ENCODE measurements around the gene TCF23. TPM values are rescaled to one million over a fixed set of nuclear protein-coding genes. Genes with fewer than 3 reads are reported as not detected.

The TCF23 gene
- total and polyA plus RNA-seq, 2 experiments from 2014 or later = not detected

GRCh38 chr2:27131429-27131828 is 17.4 kb upstream of the TCF23 start:
- DNase-seq (ENCODE audit: low read depth in 1 of 2, low spot score in 1 of 2) = no peak
- no peak overlapping the region for H3K4me3 ChIP-seq
- H3K27ac ChIP-seq = no peak overlapping the region
- H3K36me3 ChIP-seq = peaks cover 4% of the 10 kb centered on the region
- no peaks in the 10 kb centered on the region for H3K27me3 ChIP-seq
- H3K4me1 ChIP-seq (ENCODE audit: low read depth) = peaks cover 5% of the 10 kb centered on the region
- TF ChIP-seq CTCF (IDR thresholded peaks at IDR 0.05; ENCODE audit: low read depth, low read length) = no peak
- no peaks in the 10 kb centered on the region for H3K9me3 ChIP-seq (ENCODE audit: low read depth)

DNA sequence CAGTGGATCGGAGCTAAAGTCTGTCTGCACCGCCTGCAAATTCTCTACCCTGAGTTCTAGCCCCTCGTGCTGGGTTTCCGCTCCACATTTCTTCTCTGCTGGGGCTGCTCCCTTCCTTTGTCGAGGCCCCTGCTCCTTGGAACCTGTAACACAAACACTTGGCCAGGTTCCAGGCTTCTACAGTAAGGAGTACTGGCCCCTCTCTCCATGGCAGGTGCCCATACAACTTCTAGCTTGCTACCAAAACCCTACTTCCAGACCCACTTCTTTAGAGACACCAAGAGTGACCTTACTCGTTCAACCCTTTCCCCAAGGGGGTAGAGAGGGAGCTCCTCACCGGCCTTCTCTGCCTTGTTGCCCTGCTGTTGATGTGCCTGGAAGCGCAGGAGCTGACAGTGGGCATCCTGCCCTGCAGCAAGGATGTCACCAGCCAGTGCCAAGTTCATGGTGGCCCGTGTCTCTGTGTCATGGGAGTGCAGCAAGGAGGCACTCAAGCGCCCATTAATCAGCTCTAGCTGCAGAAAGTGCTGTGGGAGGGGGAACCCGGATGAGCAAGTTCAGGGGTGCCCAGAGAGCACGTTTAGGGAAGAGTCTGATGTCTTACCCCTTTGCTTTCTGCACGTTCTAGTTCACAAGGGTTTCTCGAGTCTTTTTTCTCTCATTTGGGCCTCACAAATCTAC is 15.5 kb upstream of the TCF23 start:
- Histone ChIP-seq H3K36me3 (peaks cover 4% of the 10 kb centered on the region), H3K4me1 (ENCODE audit: low read depth) (peaks cover 5% of the 10 kb centered on the region), H3K27me3 (no peaks in the 10 kb centered on the region), H3K4me3 (peak overlapping the region; percentile 94), H3K9me3 (ENCODE audit: low read depth) (no peaks in the 10 kb centered on the region), H3K27ac (peak overlapping the region; percentile 85)
- no peak for DNase-seq (ENCODE audit: low read depth in 1 of 2, low spot score in 1 of 2)
- no peak for TF ChIP-seq CTCF (IDR thresholded peaks at IDR 0.05; ENCODE audit: low read depth, low read length)

- H3K27ac ChIP-seq = peak within 1 kb of the TSS; percentile 85
- no peaks in the 10 kb centered on the region for H3K27me3 ChIP-seq
- DNase-seq (ENCODE audit: low read depth in 1 of 2, low spot score in 1 of 2) = peak; percentile 97 to 98
- H3K4me1 ChIP-seq (ENCODE audit: low read depth) = peaks cover 5% of the 10 kb centered on the region
- H3K36me3 ChIP-seq = peaks cover 4% of the 10 kb centered on the region
- H3K9me3 ChIP-seq (ENCODE audit: low read depth) = no peaks in the 10 kb centered on the region
- peak; percentile 56 for TF ChIP-seq CTCF (IDR thresholded peaks at IDR 0.05; ENCODE audit: low read depth, low read length)
- H3K4me3 ChIP-seq = peak within 1 kb of the TSS; percentile 94
Observed at GRCh38 chr2:27133905-27134780, 14.7 kb upstream of the TCF23 start, which contains the start of gene PREB. TSS of gene PREB (minus strand) at chr2:27134636. CDS start at chr2:27134421, 215 bp downstream.

- Histone ChIP-seq H3K4me1 (ENCODE audit: low read depth) (peaks cover 5% of the 10 kb centered on the region), H3K9me3 (ENCODE audit: low read depth) (no peaks in the 10 kb centered on the region), H3K27me3 (no peaks in the 10 kb centered on the region), H3K27ac (no peak overlapping the region), H3K4me3 (no peak overlapping the region), H3K36me3 (peaks cover 4% of the 10 kb centered on the region)
- DNase-seq (ENCODE audit: low read depth in 1 of 2, low spot score in 1 of 2) = no peak
- TF ChIP-seq CTCF (IDR thresholded peaks at IDR 0.05; ENCODE audit: low read depth, low read length) = no peak
Observed at GRCh38 chr2:27134781-27135477, 13.9 kb upstream of the TCF23 start.

GRCh38 chr2:27135478-27135955 is 13.3 kb upstream of the TCF23 start:
- peaks cover 5% of the 10 kb centered on the region for H3K4me1 ChIP-seq (ENCODE audit: low read depth)
- DNase-seq (ENCODE audit: low read depth in 1 of 2, low spot score in 1 of 2) = no peak
- H3K9me3 ChIP-seq (ENCODE audit: low read depth) = no peaks in the 10 kb centered on the region
- no peak overlapping the region for H3K27ac ChIP-seq
- no peaks in the 10 kb centered on the region for H3K27me3 ChIP-seq
- H3K36me3 ChIP-seq = peaks cover 4% of the 10 kb centered on the region
- TF ChIP-seq CTCF (IDR thresholded peaks at IDR 0.05; ENCODE audit: low read depth, low read length) = no peak
- H3K4me3 ChIP-seq = no peak overlapping the region

Data from cardiac muscle cell (in vitro differentiated cells and primary cell).